PC-9 (cell line): ENCODE measurements around the gene CPA5.

Source experiments
- CTCF ChIP-seq: fragments of 200-600 bp; sonication (generic); conservative IDR thresholded peaks from 2 replicates; pipeline ENCODE4 v1.6.1; 2017; ENCODE audit warnings: mixed run types, antibody characterized with exemption, mild to moderate bottlenecking, moderate library complexity
- EZH2 ChIP-seq: fragments of 200-600 bp; sonication (generic); IDR thresholded peaks from 2 replicates; pipeline ENCODE4 v1.8.0; 2017; ENCODE audit warnings: antibody characterized with exemption, low read depth

DNA sequence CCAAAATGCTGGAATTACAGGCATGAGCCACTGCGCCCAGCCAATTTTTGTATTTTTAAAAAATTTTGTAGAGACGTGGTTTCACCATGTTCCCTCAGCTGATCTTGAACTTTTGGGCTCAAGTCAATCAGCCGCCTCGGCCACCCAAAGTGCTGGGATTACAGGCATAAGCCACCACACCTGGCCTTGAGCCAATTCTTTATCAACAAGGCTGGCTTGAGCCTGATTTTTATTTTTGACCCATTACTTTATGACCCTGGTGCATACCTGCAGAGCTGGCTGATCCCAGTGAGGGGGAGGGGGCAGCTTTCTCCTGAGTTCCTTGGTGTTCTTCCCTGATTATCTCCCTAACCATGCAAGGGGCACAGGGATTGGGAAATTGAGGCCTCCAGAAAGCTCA is 19.8 kb downstream of the CPA5 start:
- TF ChIP-seq EZH2 (no peak), CTCF (no peak)
